ENCODE results near the gene ADAMTS8.

Gene ADAMTS8

GRCh38 chr11:130428316-130429119 lies at the start of gene ADAMTS8:
ADAMTS8 (minus strand) TSS chr11:130428609; CDS start chr11:130428286, 323 bp downstream.
- no peak for DNase-seq

- DNase-seq = no peak
These were observed 49.3 kb upstream of the ADAMTS8 start for GRCh38 chr11:130477586-130478203.

- no peak for DNase-seq
These were observed 48.6 kb upstream of the ADAMTS8 start for GRCh38 chr11:130476922-130477491.

- no peak for DNase-seq
These were observed 48.0 kb upstream of the ADAMTS8 start for GRCh38 chr11:130476200-130476921.

GRCh38 chr11:130475426-130476053 lies 47.1 kb upstream of the ADAMTS8 start:
- no peak for DNase-seq

- no peak for DNase-seq
These were observed 46.4 kb upstream of the ADAMTS8 start for GRCh38 chr11:130474637-130475400.

- no peak for DNase-seq
These were observed 45.5 kb upstream of the ADAMTS8 start for GRCh38 chr11:130473795-130474377.

- no peak for DNase-seq
These were observed 44.8 kb upstream of the ADAMTS8 start for GRCh38 chr11:130473056-130473794.

GRCh38 chr11:130472434-130472961 lies 44.1 kb upstream of the ADAMTS8 start:
- no peak for DNase-seq

GRCh38 chr11:130471731-130472433 lies 43.5 kb upstream of the ADAMTS8 start:
- no peak for DNase-seq

GRCh38 chr11:130470832-130471706 lies 42.7 kb upstream of the ADAMTS8 start:
- DNase-seq = no peak

GRCh38 chr11:130469181-130469580 lies 40.8 kb upstream of the ADAMTS8 start:
- no peak for DNase-seq

- no peak for DNase-seq
These were observed 38.9 kb upstream of the ADAMTS8 start for GRCh38 chr11:130467116-130467900.

GRCh38 chr11:130465263-130465662 lies 36.9 kb upstream of the ADAMTS8 start:
- no peak for DNase-seq

- no peak for DNase-seq
These were observed 35.9 kb upstream of the ADAMTS8 start for GRCh38 chr11:130464291-130464812.

- DNase-seq = no peak
These were observed 34.5 kb upstream of the ADAMTS8 start for GRCh38 chr11:130462931-130463330.

GRCh38 chr11:130462101-130462885 lies 33.9 kb upstream of the ADAMTS8 start:
- no peak for DNase-seq
